VCaP (cell line): Measurements from ENCODE around the gene RGSL1.

Experiments
- H3K27ac ChIP-seq: fragments of 450-650 bp; 2 replicates; pipeline ENCODE4 v1.5.1; 2017
- TF ChIP-seq, protein P1 (sequence below): fragments of 450-650 bp; conservative IDR thresholded peaks from 2 replicates; pipeline ENCODE4 v1.5.1; 2017; ENCODE audit warnings: mild to moderate bottlenecking, moderate library complexity

The RGSL1 gene

DNA sequence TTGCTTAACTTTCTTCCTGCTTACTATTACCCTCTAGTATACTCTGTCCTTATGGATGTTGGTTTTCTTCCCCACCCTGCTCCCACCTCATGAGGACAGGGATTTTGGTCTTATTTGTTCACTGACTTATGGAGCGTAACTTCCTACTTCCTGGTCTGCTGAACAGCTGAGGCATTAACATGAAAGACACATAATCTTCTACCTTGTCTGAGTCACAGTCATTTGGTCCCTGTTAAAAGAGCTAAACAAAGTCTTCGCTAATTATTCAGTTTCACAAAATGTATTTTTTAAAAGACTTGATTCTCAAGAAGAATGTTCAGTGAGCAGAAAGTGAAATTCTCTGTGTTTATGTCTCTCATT, 120.6 kb downstream of the RGSL1 start:
- no peak overlapping the region for H3K27ac ChIP-seq
- TF ChIP-seq, protein P1, sequence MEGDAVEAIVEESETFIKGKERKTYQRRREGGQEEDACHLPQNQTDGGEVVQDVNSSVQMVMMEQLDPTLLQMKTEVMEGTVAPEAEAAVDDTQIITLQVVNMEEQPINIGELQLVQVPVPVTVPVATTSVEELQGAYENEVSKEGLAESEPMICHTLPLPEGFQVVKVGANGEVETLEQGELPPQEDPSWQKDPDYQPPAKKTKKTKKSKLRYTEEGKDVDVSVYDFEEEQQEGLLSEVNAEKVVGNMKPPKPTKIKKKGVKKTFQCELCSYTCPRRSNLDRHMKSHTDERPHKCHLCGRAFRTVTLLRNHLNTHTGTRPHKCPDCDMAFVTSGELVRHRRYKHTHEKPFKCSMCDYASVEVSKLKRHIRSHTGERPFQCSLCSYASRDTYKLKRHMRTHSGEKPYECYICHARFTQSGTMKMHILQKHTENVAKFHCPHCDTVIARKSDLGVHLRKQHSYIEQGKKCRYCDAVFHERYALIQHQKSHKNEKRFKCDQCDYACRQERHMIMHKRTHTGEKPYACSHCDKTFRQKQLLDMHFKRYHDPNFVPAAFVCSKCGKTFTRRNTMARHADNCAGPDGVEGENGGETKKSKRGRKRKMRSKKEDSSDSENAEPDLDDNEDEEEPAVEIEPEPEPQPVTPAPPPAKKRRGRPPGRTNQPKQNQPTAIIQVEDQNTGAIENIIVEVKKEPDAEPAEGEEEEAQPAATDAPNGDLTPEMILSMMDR = no peak

DNA sequence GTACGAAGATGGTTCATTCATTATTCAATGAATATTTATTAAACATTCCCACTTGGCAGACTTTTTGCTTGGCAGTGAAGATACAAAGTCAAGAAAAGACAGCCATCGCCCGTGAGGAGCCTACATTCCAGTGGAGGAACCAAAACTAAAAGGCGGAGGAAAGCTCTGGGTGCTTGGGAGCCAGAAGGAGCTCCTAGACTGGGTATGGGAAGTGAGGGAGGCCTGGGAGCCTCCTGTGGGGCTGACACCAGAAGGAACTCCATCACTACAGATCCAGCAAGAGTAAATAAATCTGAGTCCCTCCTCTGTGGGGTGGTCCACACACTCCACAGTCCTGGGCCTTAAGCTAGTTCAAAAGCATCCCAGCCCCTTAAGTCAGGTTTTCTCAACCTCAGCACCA, 124.2 kb downstream of the RGSL1 start:
- H3K27ac ChIP-seq = no peak overlapping the region
- TF ChIP-seq, protein P1 = no peak

DNA sequence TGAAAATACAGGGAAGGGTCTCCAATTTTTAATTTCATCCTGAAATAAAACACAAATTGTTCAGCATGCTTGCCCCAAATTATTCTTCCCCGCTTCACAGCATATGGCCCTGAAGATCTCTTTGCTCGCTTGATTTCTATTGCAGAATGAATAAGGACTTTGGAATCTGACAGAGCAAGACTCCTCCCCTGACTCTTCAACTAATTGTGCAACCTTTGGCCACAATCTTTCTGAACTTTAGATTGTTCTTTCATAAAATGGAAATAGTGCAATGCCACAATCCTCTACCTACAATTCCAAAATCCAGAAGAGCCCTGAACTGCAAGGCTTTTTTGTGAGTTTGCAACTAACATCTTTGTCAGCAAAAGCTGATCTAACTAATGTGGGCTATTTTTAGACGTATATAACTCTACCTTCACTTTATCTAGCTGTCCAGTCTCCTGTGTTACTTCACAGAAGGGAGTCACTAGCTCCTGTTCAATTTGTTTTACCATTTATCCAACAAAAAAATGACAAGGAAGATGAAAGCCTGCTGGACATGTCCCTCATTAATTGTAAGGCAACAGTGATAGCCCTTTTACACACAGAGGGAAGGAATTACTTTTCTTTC, 125.7 kb downstream of the RGSL1 start:
- TF ChIP-seq, protein P1 = no peak
- no peak overlapping the region for H3K27ac ChIP-seq

DNA sequence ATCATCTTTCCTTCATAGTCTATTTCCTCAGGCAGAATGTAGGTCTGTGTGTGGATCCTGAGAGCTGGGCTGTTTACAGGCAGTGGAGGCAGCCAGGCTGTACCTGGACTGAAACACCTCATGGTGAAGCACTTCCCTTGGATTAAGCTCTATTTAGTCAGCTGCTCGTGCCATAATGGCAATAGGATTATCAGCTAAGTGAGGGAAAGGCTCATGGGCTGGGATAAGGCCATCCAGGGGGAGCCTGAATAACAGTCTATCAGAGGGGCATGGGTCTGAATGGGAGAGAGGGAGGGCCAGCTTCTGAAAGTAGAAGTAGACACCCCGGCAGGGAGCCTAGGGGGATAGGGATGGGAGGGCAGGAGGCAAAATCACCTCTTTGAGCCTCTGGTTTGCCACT, 130.8 kb downstream of the RGSL1 start:
- H3K27ac ChIP-seq = no peak overlapping the region
- TF ChIP-seq, protein P1 = no peak

DNA sequence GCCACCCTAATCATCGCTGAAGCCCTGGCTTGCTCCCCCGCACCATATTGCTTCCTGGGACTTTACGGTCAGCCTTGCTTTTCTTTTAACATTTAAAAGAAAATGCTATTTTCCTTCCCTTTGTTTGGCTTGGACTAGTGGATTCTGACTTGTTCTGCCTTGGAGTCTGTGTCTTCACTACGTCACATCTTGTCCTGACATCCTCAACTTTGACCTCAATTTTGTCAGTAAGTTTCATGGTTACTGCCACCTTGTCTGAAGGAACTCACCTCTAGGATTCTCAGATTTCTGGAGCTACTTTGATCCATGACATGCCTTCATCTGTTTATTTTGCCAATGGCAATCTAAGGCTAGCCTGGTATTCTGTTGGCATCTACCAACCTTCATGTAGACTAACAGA, 134.8 kb downstream of the RGSL1 start:
- H3K27ac ChIP-seq = no peak overlapping the region
- TF ChIP-seq, protein P1 = no peak

DNA sequence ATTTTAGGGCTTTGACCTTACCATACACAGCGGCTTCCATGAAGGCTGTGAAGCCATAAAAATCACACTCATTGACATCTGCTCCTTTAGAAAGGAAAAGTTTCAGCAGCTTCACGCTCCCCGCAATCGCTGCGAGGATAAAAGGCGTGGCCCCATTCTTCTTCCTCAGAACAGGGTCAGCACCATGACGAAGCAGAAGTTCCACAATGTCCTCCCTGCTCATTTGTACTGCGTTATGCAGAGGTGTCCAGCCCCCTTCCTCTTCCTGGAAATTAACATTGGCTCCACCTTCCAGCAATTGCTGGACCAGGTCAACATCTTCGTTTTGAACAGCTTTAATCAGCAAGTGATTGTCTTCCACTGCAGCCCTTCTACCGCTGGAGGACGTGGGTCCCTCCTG, 136.4 kb downstream of the RGSL1 start:
- H3K27ac ChIP-seq = no peak overlapping the region
- TF ChIP-seq, protein P1 = no peak

DNA sequence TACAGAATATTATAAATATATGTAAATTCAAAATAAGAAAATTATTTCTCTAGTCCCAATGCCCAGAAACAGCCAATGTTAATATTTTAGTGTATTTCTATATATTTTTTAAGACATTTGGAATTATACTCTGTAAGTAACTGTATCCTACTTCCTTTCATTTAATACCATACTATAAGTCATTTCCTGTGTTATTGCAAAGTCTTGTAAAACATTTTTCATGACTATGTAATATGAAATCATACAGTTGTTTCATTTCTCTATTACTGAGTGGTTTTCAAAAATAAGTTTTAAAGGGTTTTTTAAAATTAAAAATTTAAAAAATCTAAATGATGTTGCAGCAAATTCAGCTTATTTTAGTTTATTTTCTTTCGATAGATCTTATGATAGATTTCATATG, 137.1 kb downstream of the RGSL1 start:
- H3K27ac ChIP-seq = no peak overlapping the region
- TF ChIP-seq, protein P1 = no peak
